Prostate gland (tissue), 2 donors: ENCODE measurements around the gene RUSC1. TPM values are rescaled to one million over a fixed set of nuclear protein-coding genes. Genes with fewer than 3 reads are reported as not detected.

Experiments used
- DNase-seq: peaks from one replicate; pipeline ENCODE4 v3.0.0-alpha.2; 2019; ENCODE audit warnings: low spot score
- H3K27ac ChIP-seq, 2 donors: fragments of 200-600 bp; sonication (generic); 2 replicates each; pipeline ENCODE4 v1.5.1; 2017 to 2019
- H3K27me3 ChIP-seq: fragments of 200-600 bp; sonication (generic); replicated peaks from 2 replicates; pipeline ENCODE4 v1.5.1; 2019; ENCODE audit not compliant: insufficient read depth
- H3K36me3 ChIP-seq, 2 donors: fragments of 200-600 bp; sonication (generic); 1 replicate in 1 of 2; 2 replicates in 1 of 2; pipeline versions ENCODE4 v1.5.1 to v1.8.1; 2017 to 2019
- H3K4me1 ChIP-seq: fragments of 200-600 bp; sonication (generic); replicated peaks from 2 replicates; pipeline ENCODE4 v1.5.1; 2019
- H3K4me3 ChIP-seq, 2 donors: fragments of 200-600 bp; sonication (generic); 2 replicates each; pipeline ENCODE4 v1.5.1; 2017 to 2019
- H3K9me3 ChIP-seq: fragments of 200-600 bp; sonication (generic); 2 replicates; pipeline ENCODE4 v1.5.1; 2017
- POLR2A ChIP-seq: fragments of 450-650 bp; IDR thresholded peaks from one replicate; pipeline ENCODE4 v1.6.1; 2016; ENCODE audit warnings: antibody characterized with exemption, mild to moderate bottlenecking
- POLR2AphosphoS5 ChIP-seq: sonication (generic); formaldehyde crosslinking; IDR thresholded peaks from one replicate; pipeline ENCODE4 v1.6.1; 2017; ENCODE audit warnings: antibody characterized with exemption
- WGBS: methylation state at CpG from one replicate; pipeline ENCODE4 v1.1.5; 2018; 5-methylcytosine and 5-hydroxymethylcytosine counted together
- intact Hi-C: fragments of 100-400 bp; cut with DNase I; formaldehyde crosslinking; loops from one replicate; pipeline ENCODE4 v1.14.2; 2022
- total RNA-seq, 2 donors: library from RNA; depleted of rRNA; stranded (reverse); fragments of >200 nt; gene quantifications; one replicate each; pipeline ENCODE4 v1.1.0, GENCODE V29; 2016
- TF ChIP-seq, protein P1 (sequence below), 4 experiments: fragments of 200-600 bp in 2 of 4; fragments of 450-650 bp in 2 of 4; sonication (generic) in 2 of 4; IDR thresholded peaks; 1 replicate in 3 of 4; 2 replicates in 1 of 4; pipeline ENCODE4 v1.5.1; 2016 to 2019; ENCODE audit warnings: antibody characterized with exemption in 4 of 4, mild to moderate bottlenecking in 2 of 4, moderate library complexity in 2 of 4

Gene RUSC1
- total RNA-seq, 2 donors from 2014 or later: 34.0 to 35.1 TPM

DNA sequence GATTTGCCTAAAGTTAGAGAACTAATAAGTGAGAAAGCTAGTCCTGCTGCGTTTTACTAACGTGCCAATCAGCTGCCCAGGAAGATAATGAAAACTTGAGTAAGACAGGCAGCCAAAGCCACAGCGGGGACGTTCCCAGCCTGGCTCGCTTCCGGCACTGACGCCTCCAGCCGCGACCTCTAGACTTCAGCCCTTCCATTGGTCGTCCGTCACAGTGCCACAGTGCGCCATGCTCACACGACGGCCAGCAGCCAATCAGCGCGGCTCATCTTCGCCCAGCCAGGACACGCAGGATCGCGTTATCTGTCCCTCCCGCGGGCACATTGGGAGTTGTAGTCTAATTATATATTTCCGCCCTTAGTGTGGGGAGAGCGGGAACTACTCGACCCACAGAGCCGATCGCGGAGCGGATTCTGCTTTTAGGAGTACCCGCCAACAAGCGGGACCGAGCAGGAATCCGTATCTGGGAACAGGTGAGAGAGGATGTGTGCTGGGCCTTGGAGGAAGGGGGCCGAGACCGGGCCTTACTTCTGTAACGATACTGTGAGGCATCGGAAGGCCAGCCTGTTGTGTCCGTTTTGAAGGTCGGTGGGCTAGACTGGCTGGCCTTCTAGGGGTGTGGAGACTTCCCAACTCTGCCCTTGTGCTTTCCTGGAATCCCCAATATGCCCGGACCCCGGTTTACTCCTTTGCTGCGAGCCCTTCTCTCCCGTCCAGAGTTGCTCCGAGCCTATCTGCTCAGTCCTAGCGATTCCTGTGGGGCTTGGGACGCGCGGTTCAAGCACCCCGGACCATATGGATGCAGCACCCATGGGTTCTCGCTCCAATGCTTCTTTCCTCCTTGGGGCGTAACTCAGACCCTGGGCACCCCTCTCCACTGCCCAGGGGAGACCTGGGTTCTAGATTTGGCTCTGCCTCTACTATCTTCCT lies 11.9 kb upstream of the RUSC1 start, which contains the start of gene FDPS:
TSS of gene FDPS (plus strand) at position 374 of the 930 bp plus-strand sequence. CDS start 924 bp downstream, outside the sequence.
- intact Hi-C loops: loop anchor here (2.0 to 5.0 kb wide), 2 partner anchors 16 to 56 kb away; no protein-coding TSS in a partner anchor

DNA sequence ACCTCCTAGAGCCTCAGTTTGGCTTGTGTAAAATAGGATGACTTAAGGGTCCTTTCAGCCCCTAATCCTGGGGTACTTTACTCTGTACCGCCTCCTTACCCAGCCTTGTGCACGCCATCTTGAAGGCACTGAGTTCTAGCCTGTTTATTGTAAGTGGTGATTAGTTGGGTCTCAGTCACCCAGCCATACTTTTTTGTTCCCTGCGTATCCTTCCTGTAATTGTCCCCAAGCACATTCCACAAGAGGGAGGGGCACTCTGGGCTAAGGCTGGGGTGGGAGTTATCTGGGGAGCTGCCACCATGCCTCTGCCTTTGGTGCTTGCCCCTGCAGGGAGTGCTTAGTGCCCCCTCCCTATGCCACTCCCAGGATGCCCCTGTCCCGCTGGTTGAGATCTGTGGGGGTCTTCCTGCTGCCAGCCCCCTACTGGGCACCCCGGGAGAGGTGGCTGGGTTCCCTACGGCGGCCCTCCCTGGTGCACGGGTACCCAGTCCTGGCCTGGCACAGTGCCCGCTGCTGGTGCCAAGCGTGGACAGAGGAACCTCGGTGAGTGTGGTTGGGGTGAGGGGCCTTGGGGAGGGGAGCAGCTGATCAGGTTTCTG lies 11.2 kb upstream of the RUSC1 start:
- H3K4me3 ChIP-seq: peak overlapping the region; percentile 76 to 79
- H3K27me3 ChIP-seq: no peaks in the 10 kb centered on the region
- peak overlapping the region; percentile 89 to 92 for H3K27ac ChIP-seq
- peaks cover 5% of the 10 kb centered on the region for H3K4me1 ChIP-seq
- H3K9me3 ChIP-seq: no peaks in the 10 kb centered on the region
- TF ChIP-seq, protein P1, sequence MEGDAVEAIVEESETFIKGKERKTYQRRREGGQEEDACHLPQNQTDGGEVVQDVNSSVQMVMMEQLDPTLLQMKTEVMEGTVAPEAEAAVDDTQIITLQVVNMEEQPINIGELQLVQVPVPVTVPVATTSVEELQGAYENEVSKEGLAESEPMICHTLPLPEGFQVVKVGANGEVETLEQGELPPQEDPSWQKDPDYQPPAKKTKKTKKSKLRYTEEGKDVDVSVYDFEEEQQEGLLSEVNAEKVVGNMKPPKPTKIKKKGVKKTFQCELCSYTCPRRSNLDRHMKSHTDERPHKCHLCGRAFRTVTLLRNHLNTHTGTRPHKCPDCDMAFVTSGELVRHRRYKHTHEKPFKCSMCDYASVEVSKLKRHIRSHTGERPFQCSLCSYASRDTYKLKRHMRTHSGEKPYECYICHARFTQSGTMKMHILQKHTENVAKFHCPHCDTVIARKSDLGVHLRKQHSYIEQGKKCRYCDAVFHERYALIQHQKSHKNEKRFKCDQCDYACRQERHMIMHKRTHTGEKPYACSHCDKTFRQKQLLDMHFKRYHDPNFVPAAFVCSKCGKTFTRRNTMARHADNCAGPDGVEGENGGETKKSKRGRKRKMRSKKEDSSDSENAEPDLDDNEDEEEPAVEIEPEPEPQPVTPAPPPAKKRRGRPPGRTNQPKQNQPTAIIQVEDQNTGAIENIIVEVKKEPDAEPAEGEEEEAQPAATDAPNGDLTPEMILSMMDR (IDR thresholded peaks at IDR 0.05): no peak
- no peak for TF ChIP-seq POLR2A
- TF ChIP-seq POLR2AphosphoS5: no peak
- DNase-seq: peak; percentile 27
- WGBS: 12% methylated on average over 11 of the region's 11 CpGs
- intact Hi-C loops: loop anchor here (2.0 to 5.0 kb wide), 2 partner anchors 15 to 57 kb away; no protein-coding TSS in a partner anchor
- no peaks in the 10 kb centered on the region for H3K36me3 ChIP-seq

More for the DNA sequence above, 11.9 kb upstream of the RUSC1 start, which contains the start of gene FDPS:
- peak; percentile 99 for DNase-seq
- H3K9me3 ChIP-seq: no peaks in the 10 kb centered on the region
- H3K4me1 ChIP-seq: peaks cover 5% of the 10 kb centered on the region
- H3K36me3 ChIP-seq: no peaks in the 10 kb centered on the region
- peak within 1 kb of the TSS; percentile 76 to 79 for H3K4me3 ChIP-seq
- WGBS: under 1% methylated on average over 48 of the region's 51 CpGs
- TF ChIP-seq POLR2AphosphoS5 (peak; percentile 100), POLR2A (peak; percentile 62)
- TF ChIP-seq, protein P1 (IDR thresholded peaks at IDR 0.05): peak in 2 of 4 experiments; percentile 58 to 72
- no peaks in the 10 kb centered on the region for H3K27me3 ChIP-seq
- H3K27ac ChIP-seq: peak within 1 kb of the TSS; percentile 89 to 92

DNA sequence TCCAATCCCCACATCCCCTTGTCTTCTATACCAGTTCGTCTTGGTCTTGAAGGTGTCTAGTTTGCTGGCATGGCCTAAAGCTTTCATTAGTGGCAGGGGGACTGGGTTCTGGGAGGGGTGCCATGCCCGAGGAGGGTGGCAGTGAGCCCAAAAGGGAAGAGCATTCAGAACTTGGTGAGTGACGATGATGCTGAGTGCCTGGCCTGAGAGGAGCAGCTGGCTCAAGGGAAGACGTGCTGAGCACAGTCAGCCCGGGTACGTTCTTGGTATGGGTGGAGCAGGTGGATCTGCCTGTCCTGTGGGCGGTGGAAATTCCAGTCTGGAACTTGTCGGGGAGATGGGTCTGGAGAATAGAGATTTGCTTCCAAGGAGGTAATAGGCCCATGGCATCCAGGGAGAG lies 7.4 kb upstream of the RUSC1 start:
- intact Hi-C loops: no loop called here
- no peak overlapping the region for H3K27ac ChIP-seq
- no peak overlapping the region for H3K4me3 ChIP-seq
- WGBS: 72% methylated on average over 8 of the region's 8 CpGs
- TF ChIP-seq, protein P1 (IDR thresholded peaks at IDR 0.05): no peak
- TF ChIP-seq POLR2AphosphoS5: no peak
- TF ChIP-seq POLR2A: no peak
- no peaks in the 10 kb centered on the region for H3K27me3 ChIP-seq
- H3K4me1 ChIP-seq: peaks cover 5% of the 10 kb centered on the region
- no peaks in the 10 kb centered on the region for H3K36me3 ChIP-seq
- no peaks in the 10 kb centered on the region for H3K9me3 ChIP-seq
- no peak for DNase-seq

DNA sequence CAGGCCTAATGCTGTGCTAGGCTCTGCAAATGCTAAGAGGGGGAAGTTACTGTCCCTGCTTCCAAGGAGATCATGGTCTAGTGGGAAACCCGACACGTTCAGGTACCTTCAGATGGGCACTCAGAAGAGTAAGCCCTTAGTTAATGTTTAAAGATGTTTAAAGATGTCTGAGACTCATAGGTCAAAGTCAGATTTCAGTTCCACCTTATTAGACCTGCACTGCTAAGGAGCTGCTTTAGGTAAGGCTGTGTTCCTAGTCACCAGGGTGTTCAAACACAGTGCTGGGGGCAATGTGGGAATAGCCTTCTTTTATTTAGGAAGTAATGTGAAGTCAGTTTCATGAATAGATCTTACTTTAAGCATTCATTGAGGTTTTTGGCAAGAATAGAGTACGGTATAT lies 3.8 kb upstream of the RUSC1 start:
- Histone ChIP-seq H3K4me3 (no peak overlapping the region), H3K27ac (no peak overlapping the region), H3K27me3 (no peaks in the 10 kb centered on the region), H3K9me3 (no peaks in the 10 kb centered on the region), H3K36me3 (no peaks in the 10 kb centered on the region), H3K4me1 (peaks cover 4% of the 10 kb centered on the region)
- TF ChIP-seq, protein P1 (IDR thresholded peaks at IDR 0.05): no peak
- no peak for TF ChIP-seq POLR2AphosphoS5
- TF ChIP-seq POLR2A: no peak
- no peak for DNase-seq
- intact Hi-C loops: no loop called here
- WGBS: 85% methylated on average over 3 of the region's 3 CpGs
